Mucosa of rectum (tissue), 2 donors: Measurements from ENCODE around the gene TMEM184A.

Experiments used
- H3K27ac ChIP-seq, 2 donors: one replicate each; pipeline ENCODE4 v1.7.0; 2013; ENCODE audit warnings: inconsistent platforms in 2 of 2, low read depth in 2 of 2, low read length in 2 of 2
- H3K27me3 ChIP-seq, 2 donors: one replicate each; pipeline ENCODE4 v1.7.0; 2013; ENCODE audit warnings: low read length in 2 of 2; ENCODE audit not compliant: control insufficient read depth in 2 of 2, insufficient read depth in 2 of 2
- H3K36me3 ChIP-seq, 2 donors: one replicate each; pipeline ENCODE4 v1.7.0; 2013; ENCODE audit warnings: low read length in 2 of 2; ENCODE audit not compliant: control insufficient read depth in 2 of 2, insufficient read depth in 2 of 2
- H3K4me1 ChIP-seq, 2 donors: one replicate each; pipeline ENCODE4 v1.7.0; 2013; ENCODE audit warnings: low read length in 2 of 2, mild to moderate bottlenecking in 1 of 2; ENCODE audit not compliant: control insufficient read depth in 2 of 2, insufficient read depth in 2 of 2
- H3K4me3 ChIP-seq, 2 donors: one replicate each; pipeline ENCODE4 v1.7.0; 2013; ENCODE audit warnings: low read length in 2 of 2
- H3K9ac ChIP-seq, 2 donors: one replicate each; pipeline ENCODE4 v1.7.0; 2013; ENCODE audit warnings: low read length in 2 of 2, low read depth in 1 of 2, mild to moderate bottlenecking in 1 of 2
- H3K9me3 ChIP-seq, 2 donors: one replicate each; pipeline ENCODE4 v1.7.0; 2013; ENCODE audit warnings: low read length in 2 of 2; ENCODE audit not compliant: control insufficient read depth in 2 of 2
- donor health status: healthy.
- donor health status: Normal muscosa, but diverticular disease.

The TMEM184A gene

GRCh38 chr7:1534330-1535099 is 21.5 kb downstream of the TMEM184A start:
- Histone ChIP-seq H3K9me3 (no peaks in the 10 kb centered on the region), H3K36me3 (peaks cover 11 to 14% of the 10 kb centered on the region in 2 donors), H3K4me1 (peaks cover 44 to 51% of the 10 kb centered on the region in 2 donors), H3K4me3 (no peak overlapping the region), H3K27ac (peak overlapping the region; percentile 98 to 99), H3K9ac (no peak overlapping the region), H3K27me3 (no peaks in the 10 kb centered on the region)

DNA sequence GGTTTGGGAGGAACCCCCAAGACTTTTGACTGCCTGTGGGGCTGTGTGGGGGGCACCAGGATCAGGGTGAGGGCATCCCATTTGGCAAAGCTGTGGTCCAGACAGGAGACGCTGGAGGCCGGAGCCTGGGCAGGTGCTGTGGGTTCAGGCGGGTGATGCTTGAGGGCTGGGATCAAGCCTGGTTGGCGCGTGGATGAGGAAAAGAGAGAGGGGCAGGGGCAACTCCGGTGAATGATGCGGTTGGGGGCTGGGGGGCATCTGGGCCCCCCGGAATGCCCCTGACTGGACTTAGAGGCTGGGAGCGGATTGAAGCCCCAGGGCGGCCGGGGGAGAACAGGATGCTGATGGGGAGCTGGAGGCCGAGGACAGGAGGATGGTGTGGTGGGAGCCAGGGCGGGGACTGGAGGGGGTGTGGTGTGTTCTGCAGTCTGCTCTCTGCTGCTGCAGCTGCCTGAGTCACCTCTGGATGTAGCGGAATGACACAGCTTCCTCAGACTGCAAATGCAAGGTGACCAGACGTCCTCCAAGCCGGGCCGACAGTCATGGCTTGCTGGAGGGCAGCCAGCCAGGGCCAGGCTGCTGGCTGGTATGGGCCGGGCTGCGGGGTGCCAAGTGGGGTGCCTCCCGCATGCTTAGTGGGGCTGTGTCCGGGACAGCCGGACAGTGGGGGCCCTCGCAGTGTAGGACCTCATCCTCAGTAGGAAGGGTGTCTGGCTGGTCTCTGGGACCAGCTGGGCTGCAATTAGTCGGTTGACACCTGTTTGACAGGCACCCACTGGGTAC is 22.3 kb downstream of the TMEM184A start:
- Histone ChIP-seq H3K36me3 (peaks cover 6% of the 10 kb centered on the region in 2 donors), H3K27me3 (no peaks in the 10 kb centered on the region), H3K4me1 (peaks cover 44 to 51% of the 10 kb centered on the region in 2 donors), H3K9ac (peak overlapping the region; percentile 84 to 94), H3K9me3 (no peaks in the 10 kb centered on the region), H3K4me3 (peak overlapping the region; percentile 80 to 81), H3K27ac (peak overlapping the region; percentile 98 to 99)

- Histone ChIP-seq H3K27me3 (no peaks in the 10 kb centered on the region), H3K4me3 (peak overlapping the region; percentile 80 to 81), H3K4me1 (peaks cover 44 to 51% of the 10 kb centered on the region in 2 donors), H3K27ac (peak overlapping the region; percentile 98 to 99), H3K9me3 (no peaks in the 10 kb centered on the region), H3K36me3 (peaks cover 3 to 6% of the 10 kb centered on the region in 2 donors), H3K9ac (peak overlapping the region; percentile 84 to 94)
These were observed 22.8 kb downstream of the TMEM184A start for GRCh38 chr7:1533255-1533546.

- peak overlapping the region; percentile 84 to 94 for H3K9ac ChIP-seq
- peak overlapping the region; percentile 80 to 81 for H3K4me3 ChIP-seq
- peak overlapping the region; percentile 98 to 99 for H3K27ac ChIP-seq
- H3K9me3 ChIP-seq: no peaks in the 10 kb centered on the region
- H3K27me3 ChIP-seq: no peaks in the 10 kb centered on the region
- peaks cover 39 to 49% of the 10 kb centered on the region in 2 donors for H3K4me1 ChIP-seq
- H3K36me3 ChIP-seq: peaks cover 3 to 6% of the 10 kb centered on the region in 2 donors
These were observed 23.4 kb downstream of the TMEM184A start for GRCh38 chr7:1532456-1533254.

GRCh38 chr7:1531979-1532455 is 24.0 kb downstream of the TMEM184A start:
- Histone ChIP-seq H3K27ac (peak overlapping the region; percentile 98 to 99), H3K4me3 (peak overlapping the region; percentile 80 to 81), H3K9me3 (no peaks in the 10 kb centered on the region), H3K4me1 (peaks cover 37 to 43% of the 10 kb centered on the region in 2 donors), H3K36me3 (peaks cover 3 to 6% of the 10 kb centered on the region in 2 donors), H3K27me3 (no peaks in the 10 kb centered on the region), H3K9ac (peak overlapping the region; percentile 84 to 94)

DNA sequence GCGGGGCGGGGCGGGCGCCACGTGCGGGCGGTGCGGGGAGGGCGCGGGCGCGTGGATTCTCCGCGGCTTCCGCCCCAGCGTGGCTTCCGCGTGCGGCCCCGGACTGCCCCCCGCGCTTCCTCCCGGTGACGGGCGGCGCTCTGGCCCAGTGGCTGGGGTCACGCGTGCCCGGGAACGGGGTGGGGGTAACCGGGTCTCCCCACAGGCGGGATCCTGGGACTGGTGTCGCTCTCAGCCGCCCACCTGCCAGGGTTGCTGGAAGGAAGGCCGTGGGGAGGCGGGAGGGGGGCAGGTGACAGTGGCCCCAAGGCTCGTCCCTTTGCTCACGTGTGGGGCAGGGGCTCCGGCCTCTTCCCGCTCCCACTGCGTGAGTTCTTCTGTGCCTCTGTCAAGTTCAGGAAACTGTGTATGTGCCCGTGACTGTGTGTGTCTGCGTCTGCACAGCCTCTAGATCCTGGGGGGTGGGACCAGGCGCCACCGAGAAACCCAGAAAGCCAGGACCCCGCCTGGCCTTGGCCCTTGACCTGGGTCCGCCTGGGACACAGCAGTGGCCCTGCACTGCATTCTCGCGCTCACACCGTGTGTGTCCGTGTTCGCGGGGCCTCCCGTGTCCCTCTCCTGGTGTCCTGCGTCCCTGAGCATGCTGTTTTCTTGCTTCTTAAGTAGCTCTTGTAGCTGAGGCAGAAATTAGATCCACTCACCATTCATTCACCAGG is 24.6 kb downstream of the TMEM184A start:
- H3K9ac ChIP-seq: peak overlapping the region; percentile 84 to 94
- H3K36me3 ChIP-seq: peaks cover 3 to 6% of the 10 kb centered on the region in 2 donors
- no peaks in the 10 kb centered on the region for H3K9me3 ChIP-seq
- peak overlapping the region; percentile 98 to 99 for H3K27ac ChIP-seq
- peaks cover 31 to 41% of the 10 kb centered on the region in 2 donors for H3K4me1 ChIP-seq
- no peaks in the 10 kb centered on the region for H3K27me3 ChIP-seq
- H3K4me3 ChIP-seq: peak overlapping the region; percentile 80 to 81

DNA sequence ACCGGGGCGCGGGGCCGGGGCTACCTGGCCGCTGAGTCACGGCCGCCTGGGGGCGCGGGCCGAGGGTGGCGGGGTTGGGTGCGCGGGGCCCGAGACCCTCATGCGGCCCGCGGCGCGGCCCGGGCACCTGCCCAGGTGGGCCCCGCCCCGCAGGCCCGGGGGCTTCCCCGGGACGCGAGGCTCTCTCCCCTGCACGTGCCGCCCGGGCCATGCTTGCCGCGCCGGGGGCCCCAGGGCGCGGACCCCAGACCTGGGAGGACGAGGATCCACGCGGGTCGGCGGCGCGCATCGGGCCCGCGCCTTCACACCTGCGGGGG is 25.1 kb downstream of the TMEM184A start:
- peak overlapping the region; percentile 98 to 99 for H3K27ac ChIP-seq
- H3K9me3 ChIP-seq: no peaks in the 10 kb centered on the region
- peaks cover 0 to under 1% of the 10 kb centered on the region in 2 donors for H3K36me3 ChIP-seq
- H3K9ac ChIP-seq: peak overlapping the region in 1 of 2 donors; percentile 84
- peak overlapping the region; percentile 31 to 80 for H3K4me3 ChIP-seq
- H3K27me3 ChIP-seq: no peaks in the 10 kb centered on the region
- peaks cover 28 to 40% of the 10 kb centered on the region in 2 donors for H3K4me1 ChIP-seq

DNA sequence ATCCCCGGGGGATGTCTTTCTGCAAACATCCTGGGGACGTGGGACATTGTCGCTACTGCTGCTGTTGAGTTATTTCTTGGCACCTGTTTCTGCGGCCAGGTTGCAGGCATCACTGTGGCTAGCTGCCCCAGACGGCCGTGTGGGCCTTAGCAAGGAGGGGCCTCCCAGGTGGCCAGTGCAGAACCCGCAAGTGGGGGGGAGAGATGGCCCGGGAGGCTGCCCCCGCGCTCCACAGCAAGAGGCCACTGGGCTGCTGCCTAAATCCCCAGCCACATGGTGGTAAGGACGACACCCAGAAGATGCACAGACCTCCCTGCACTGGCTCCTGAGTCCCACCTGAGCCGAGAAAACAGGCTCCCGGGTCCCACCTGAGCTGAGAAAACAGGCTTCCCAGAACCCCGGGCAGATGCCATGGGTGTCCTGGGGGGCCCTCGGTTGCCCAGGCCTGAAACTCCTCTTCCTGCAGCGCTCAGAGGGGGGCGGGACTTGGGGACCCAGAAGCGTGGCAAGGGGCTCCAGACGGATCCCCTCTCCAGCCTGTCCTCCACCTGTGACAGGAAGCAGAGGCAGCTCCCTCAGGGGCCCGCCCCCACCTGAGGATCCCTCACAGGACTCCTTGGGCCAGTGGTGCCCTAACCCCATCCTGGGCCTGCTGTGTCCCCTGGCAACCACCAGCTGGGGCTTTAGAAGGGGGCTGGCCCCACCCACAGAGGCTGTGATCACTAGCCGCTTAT is 26.5 kb downstream of the TMEM184A start:
- no peak overlapping the region for H3K27ac ChIP-seq
- no peaks in the 10 kb centered on the region for H3K27me3 ChIP-seq
- H3K36me3 ChIP-seq: no peaks in the 10 kb centered on the region
- H3K9me3 ChIP-seq: no peaks in the 10 kb centered on the region
- H3K4me3 ChIP-seq: no peak overlapping the region
- H3K4me1 ChIP-seq: peaks cover 28 to 38% of the 10 kb centered on the region in 2 donors
- H3K9ac ChIP-seq: peak overlapping the region in 1 of 2 donors; percentile 51

DNA sequence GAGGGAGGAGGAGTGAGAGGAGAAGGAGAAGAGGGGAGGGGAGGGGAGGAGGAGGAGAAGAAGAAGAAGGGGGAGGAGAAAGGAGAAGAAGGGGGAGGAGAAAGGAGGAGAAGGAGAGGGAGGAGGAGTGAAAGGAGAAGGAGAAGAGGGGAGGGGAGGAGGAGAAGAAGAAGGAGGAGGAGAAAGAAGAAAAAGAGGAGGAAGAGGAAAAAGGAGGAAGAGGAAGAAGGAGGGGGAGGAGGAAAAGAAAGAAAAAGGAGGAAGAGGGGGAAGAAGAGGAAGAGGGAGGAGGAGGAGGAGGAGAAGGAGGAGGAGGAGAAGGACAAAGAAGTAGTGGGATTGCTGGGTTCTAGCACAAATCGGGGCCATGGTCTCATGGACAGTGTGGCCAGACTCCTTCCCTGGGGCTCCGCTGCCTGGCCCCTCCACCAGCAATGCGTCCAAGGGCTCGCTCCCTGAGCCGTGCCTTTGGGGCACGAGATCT is 29.7 kb downstream of the TMEM184A start:
- Histone ChIP-seq H3K36me3 (no peaks in the 10 kb centered on the region), H3K4me3 (no peak overlapping the region), H3K9ac (no peak overlapping the region), H3K4me1 (peaks cover 10 to 23% of the 10 kb centered on the region in 2 donors), H3K9me3 (no peaks in the 10 kb centered on the region), H3K27ac (no peak overlapping the region), H3K27me3 (no peaks in the 10 kb centered on the region)
